Effector CD4-positive, alpha-beta T cell (primary cell): Measurements from ENCODE around the gene IL12RB1.

ENCODE experiments used
- DNase-seq: peaks from one replicate; pipeline ENCODE4 v3.0.0-alpha.2; 2020

The IL12RB1 gene

GRCh38 chr19:18085702-18086457 lies 854 bp downstream of the IL12RB1 start:
- DNase-seq = no peak

- no peak for DNase-seq
These were observed 2.6 kb downstream of the IL12RB1 start for GRCh38 chr19:18083929-18084684.

DNA sequence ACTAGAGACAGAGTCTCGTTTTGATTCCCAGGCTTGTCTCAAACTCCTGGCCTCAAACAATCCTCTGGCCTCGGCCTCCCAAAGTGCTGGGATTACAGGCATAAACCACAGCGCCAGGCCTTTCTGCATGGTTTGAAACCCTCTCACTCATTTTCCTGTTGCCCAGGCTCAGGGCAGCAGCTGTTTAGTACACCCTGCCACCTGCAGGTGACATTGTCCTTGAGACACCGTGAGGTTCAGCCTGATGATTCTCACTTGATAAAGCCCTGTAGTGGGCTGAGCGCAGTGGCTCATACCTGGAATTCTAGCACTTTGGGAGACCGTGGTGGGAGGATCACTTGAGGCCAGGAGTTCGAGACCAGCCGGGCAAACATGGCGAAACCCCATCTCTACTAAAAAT lies 12.5 kb downstream of the IL12RB1 start:
- no peak for DNase-seq

DNA sequence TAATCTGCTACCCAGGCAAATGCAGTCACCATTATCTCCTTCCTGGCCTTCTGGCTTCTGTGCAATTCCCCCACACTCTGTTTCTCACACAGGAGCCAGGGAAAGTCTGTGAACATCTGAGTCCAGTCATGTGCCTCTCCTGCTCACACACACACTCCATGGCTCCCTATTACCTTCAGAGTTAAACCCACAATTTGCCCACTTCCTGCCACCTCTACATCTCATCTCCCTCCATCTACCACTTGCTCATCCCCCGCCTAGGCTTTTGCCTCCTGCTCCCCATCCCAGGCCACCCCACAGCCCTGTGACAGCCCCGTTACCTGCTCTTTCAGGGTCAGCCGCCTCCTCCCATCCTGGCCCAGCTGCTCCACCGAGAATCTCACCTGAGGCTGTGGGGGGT lies 13.5 kb downstream of the IL12RB1 start:
- DNase-seq = no peak

- no peak for DNase-seq
These were observed 14.4 kb downstream of the IL12RB1 start for GRCh38 chr19:18072335-18072734.

DNA sequence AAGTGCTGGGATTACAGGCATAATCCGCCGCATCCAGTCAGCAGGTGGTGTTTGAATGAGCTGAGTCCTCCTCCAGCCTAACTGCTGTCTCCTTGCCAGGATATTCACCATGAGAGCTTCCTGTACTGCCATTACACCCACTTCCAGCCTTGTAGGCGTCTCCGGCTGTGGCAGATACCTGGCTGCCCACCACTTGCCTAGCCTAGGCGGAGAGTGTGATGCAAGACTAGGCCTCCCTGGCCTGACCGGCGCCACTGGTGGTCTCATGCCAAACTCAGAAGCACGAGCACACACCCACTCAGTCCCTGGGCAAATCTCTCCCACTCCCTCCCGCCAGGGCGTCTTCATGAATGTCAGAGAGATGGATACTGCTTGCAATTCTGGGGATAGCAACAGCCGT lies 16.6 kb downstream of the IL12RB1 start:
- no peak for DNase-seq

DNA sequence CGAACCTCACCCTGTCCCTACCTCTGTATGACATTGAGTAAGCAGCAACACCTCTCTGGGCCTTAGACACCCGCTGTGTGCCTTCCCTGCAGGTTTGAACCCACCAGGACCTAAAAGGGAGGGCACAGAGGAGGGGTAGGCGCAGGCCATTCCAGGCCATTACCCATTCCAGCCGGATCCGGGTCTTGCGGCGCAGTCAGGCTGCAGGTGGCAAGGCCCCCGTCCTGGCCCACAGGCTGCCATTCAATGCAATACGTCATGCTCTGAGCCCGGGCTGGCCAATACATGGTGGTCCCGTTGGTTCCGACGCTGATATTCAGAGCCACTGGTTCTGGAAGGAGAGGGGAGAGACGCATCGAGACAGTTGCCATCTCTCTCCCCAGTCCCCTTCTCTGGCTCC lies 17.4 kb downstream of the IL12RB1 start:
- DNase-seq = no peak

DNA sequence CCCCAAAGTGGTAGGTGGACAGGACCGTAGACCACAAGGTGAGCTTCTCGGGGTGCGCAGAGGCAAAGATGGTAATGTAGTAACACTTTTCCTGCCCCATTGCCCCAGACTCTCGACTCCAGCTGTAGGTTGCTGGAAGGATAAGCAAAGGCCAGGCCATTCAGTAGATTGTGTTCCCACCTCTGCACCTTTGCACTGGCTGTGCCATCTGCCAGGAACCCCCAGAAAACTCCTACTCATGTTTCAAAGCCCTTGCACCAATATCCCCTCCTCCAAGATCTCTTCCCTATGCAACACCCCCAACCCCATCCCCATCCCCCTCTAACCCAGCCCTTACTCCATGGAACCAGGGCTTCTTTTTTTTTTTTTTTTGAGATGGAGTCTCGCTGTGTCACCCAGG lies 18.3 kb downstream of the IL12RB1 start:
- no peak for DNase-seq

DNA sequence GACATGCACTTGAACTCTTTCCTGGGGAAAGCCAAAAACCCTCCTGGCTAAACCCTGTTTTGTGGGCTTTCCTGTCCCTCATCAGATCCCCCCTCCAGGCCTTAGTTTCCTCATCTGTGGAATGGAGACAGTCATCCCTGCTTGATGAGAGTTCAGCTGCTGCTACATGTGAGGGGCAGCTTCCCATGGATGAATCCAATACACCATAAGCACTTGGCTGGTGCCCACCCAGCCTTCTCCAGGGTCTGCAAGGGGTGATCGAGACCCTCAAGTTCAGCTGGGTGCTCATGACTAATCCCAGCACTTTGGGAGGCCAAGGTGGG lies 21.6 kb downstream of the IL12RB1 start:
- DNase-seq = no peak

GRCh38 chr19:18063463-18063862 lies 23.3 kb downstream of the IL12RB1 start:
- DNase-seq = no peak

DNA sequence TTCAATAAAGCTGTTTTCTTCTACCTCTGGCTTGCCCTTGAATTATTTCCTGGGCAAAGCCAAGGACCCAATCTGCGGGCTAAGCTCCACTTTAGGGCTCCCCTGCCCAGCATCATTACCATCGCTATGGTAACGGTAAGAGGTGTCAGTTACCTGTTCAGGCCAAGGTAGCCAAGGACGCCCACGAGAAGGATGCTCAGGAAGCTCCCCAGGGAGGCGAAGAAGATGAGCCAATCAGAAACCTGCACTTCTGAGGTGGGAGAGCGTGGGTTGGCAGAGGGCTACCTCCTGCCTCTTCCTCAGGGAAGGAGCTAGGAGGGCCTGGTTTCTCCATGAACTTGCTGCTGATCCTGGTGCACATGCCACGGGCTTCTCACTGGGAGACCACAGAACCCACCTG lies 24.7 kb downstream of the IL12RB1 start:
- DNase-seq = no peak

DNA sequence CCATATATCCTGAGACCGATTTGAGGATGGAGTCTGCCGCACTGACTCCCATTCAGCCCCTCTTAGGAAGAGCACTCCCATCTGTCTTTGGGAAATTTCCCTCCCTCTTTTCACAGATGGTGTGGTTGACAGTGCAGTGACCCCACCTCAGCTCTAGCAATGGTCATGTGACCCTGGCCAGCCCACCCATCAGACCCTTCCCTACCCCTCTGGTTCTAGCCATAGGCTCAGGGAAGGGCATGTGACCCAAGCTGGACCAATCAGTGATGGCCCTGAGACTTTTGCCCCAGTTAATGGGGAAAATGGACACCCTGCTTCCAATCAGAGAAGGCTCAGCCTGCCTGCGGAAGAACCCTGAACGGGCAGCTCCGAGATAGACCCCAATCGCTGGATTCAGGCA lies 26.3 kb downstream of the IL12RB1 start:
- no peak for DNase-seq

DNA sequence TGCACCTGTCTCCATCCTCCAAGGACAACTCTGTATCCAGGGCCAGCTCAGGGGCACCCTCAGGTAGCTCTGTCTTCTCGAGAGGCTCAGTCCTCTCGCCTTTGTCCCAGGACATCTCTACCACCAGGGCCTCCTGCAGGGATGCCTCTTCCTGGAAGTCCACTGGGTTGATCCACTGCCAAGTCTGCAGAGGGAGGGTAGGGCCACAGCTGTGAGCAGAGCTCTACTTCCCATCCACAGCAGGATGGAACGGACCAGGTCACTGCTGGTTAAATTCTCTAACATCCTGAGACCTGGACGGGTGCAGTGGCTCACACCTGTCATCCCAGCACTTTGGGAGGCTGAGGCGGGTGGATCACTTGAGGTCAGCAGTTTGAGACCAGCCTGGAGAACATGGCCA lies 26.8 kb downstream of the IL12RB1 start:
- DNase-seq = no peak

DNA sequence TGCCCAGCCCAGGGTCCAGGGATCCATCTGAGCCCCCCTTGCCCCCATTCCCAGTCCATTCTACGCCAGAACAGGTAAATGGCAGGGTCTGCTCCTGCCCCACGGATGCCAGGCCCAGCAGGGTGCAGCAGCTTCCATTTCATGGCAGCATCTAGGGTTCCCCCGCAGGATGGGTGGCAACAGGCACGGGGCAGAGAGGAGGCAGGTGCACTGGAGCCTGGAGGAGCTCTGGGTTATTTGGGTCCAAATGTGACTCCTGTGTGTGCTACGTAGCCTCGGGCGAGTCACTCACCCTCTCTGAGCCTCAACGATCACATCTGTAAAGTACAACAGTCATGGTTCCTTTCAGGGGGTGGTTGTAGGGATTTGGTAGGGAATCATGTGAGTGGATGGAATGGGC lies 27.4 kb downstream of the IL12RB1 start:
- no peak for DNase-seq

DNA sequence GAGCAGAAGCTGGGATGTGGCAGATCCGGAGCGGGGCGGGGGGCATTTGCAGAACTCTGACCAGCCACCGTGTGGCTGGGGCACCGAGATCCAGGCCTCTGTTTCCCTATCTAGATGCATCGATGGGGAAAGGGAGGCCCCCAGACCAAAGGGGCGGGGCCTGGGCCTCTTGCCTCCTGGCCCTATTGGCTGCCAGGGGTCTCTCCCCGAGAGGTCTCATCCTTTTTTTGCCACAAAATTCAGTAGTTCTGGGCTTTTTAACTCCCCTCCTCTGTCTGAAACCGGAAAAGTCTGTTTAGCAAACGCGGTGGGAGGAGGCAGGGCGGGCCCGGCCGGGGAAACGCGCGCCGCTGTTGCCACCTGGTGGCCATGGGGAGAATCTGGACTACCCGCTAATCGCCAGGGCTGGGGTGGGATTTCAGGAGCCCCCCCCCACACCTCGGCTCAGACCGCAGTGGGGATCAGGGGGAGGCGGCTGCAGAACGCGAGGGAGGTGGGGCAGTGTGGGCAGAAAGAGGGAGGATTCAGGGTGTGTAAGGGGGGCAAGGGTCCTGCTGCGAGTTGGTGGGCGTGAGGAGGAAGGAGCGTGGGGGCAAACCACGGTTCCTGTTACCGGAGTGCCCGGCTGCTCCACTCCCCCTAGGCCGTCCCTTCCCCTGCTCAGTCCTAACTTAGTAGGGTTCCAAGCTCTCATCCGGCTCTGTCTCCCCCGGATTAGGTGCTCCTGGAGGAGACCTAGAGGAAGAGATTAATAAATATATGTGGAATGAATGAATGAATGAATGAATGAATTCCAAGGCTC lies 28.3 kb downstream of the IL12RB1 start:
- DNase-seq = peak; percentile 80

GRCh38 chr19:18057557-18057956 lies 29.2 kb downstream of the IL12RB1 start:
- DNase-seq = no peak

DNA sequence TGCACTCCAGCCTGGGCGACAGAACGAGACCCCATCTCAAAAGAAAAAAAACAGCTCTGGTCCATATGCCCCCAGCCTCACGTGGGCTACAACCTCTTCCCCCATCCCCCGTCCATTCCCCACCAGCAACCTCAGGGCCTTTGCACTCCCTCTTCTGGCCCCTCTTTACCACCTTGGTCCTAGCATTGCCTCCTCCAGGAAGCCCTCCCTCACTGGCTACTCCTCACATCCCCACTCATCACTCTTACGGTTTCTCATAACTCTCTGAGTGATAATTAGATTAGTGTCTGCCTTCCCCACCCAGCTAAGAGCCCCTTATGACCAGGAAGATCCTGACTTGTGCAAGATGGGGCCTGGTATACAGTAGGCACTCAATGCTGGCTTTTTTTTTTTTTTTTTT lies 30.8 kb downstream of the IL12RB1 start:
- no peak for DNase-seq

- DNase-seq = no peak
These were observed 33.0 kb downstream of the IL12RB1 start for GRCh38 chr19:18053576-18054219.

DNA sequence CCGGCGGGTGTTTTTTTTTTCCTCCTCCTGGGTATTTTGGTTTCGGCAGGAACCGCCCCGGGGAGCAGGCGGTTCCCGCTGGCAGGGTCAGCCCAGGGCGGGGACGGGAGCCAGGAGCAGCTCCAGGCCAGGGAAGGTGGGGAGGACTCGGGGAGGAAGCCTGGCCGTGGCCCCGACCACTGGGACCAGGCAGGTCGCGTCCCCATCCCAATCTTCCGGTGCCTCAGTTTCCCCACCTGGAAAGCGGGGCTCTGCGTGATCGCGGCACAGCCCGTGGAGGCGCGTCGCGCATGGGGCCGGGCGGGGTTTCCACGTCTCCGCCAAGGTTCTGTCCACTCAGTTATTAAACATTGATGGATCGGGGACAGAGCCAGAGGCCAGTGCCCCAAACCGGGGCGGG lies 34.8 kb downstream of the IL12RB1 start:
- no peak for DNase-seq

DNA sequence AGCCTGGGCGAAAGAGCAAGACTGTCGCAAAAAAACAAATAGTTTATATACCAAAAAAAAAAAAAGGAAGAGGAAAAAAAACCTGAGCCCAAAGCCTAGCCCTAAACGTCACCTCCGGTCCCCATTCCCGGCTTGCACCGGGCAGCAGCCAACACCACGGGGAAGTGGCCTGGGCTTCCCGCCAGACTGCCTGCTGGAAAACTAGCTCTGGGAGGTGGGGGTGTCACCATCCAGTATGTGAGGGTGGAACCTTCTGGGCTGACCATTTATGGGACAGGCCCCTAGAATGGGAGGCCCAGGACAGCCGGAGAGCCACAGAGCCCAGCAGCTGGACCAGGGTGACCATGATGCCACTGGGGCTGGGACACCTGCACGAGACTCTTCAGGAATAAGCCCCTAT lies 37.3 kb downstream of the IL12RB1 start:
- DNase-seq = no peak

DNA sequence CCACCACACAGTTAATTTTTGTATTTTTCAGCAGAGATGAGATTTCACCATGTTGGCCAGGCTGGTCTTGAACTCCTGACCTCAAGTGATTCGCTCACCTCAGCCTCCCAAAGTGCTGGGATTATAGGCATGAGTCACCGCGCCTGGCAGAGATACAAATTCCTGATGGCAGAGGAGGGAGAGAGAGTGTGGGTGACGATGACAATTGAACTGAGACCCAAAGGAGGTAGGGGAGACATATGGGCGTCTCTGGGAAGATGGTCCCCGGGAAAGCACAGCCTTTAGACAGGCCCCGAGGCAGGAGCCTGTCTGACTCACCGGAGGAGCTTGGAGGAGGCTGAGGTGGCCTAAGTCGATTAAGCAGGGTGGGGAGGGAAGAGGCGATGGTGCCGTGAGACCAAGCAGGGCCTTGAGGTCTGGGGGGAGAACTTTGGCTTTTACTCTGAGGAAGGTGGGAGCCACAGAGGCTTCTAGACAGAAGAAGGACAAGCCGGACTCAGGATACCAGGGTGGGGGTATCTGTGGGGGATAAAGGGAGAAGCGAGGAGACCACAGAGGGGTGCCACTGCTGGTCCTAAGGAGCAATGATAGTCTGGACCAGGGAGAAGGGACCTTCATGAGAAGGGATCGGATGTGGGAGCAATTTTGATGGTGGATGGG lies 40.5 kb downstream of the IL12RB1 start:
- no peak for DNase-seq

DNA sequence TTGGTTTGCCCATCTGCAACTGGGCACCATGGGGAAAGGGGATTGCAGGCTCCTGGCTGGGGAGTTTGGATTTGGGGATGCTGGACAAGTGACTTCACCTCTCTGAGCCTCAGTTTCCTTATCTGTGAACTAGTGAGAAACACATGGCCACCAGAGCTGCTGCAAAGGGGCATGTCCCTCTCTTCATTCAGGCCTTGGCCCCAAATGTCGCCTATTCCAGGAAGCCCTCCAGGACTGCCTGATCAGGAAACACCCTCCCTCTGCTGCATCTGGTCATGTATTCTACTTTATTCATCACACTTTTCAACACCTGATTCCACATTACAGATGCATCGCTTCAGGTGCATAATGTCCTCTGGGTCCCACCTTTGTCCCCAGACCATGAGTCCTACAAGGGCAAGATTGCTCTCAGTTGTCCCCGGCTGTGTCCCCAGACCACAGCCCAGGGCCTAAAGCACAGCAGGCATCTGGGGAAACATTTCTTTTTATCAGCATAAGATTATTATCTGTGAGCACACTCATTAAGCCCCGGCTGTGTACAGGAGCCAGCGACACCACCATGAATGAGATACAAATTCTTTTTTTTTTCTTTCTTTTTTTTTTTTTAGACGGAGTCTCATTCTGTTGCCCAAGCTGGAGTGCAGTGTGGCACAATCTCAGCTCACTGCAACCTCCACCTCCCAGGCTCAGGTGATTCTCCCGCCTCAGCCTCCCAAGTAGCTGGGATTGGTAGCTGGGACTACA lies 41.3 kb downstream of the IL12RB1 start:
- no peak for DNase-seq
